ENCODE data around the gene SYNM. TPM values are rescaled to one million over a fixed set of nuclear protein-coding genes. Genes with fewer than 3 reads are reported as not detected.

The SYNM gene
- total RNA-seq, 2 experiments from 2014 or later: 0.11 TPM

GRCh38 chr15:99087405-99087943 lies 17.4 kb upstream of the SYNM start:
- Histone ChIP-seq H3K4me3 (ENCODE audit: low read length) (no peak overlapping the region), H3K27me3 (ENCODE audit: control insufficient read depth in 1 of 2, insufficient read depth in 2 of 2, low read length in 2 of 2) (no peaks in the 10 kb centered on the region), H3K36me3 (ENCODE audit: insufficient read depth, low read length) (no peaks in the 10 kb centered on the region), H3K27ac (ENCODE audit: low read depth in 1 of 2, low read length in 2 of 2) (no peak overlapping the region), H3K4me1 (ENCODE audit: insufficient read depth, low read length) (no peaks in the 10 kb centered on the region), H3K9me3 (ENCODE audit: control insufficient read depth in 1 of 2, insufficient read depth in 1 of 2, low read length in 2 of 2) (peaks cover 0 to 5% of the 10 kb centered on the region in 2 experiments)
- no peaks in the 10 kb centered on the region for H3K9me3 Mint-ChIP-seq
- ChIA-PET CTCF (no interaction called here), POLR2A (no interaction called here)
- no peaks in the 10 kb centered on the region for H3K4me1 Mint-ChIP-seq (ENCODE audit: low read depth)
- ATAC-seq (ENCODE audit: poor library complexity) (no peak), DNase-seq (no peak)
- H3K27me3 Mint-ChIP-seq: no peaks in the 10 kb centered on the region
- no peak for TF ChIP-seq CTCF (IDR thresholded peaks at IDR 0.05)
- intact Hi-C loops (cut with DNase I, micrococcal nuclease): no loop called here
- no peaks in the 10 kb centered on the region for H3K36me3 Mint-ChIP-seq (ENCODE audit: low read depth)
- H3K4me3 Mint-ChIP-seq: no peak overlapping the region
- no peak overlapping the region for H3K27ac Mint-ChIP-seq

- ATAC-seq (ENCODE audit: poor library complexity): no peak
Measured at GRCh38 chr15:99090011-99090699, 14.7 kb upstream of the SYNM start.

GRCh38 chr15:99090938-99091337 lies 13.9 kb upstream of the SYNM start:
- no peak overlapping the region for H3K27ac ChIP-seq (ENCODE audit: low read depth in 1 of 2, low read length in 2 of 2)
- H3K27me3 ChIP-seq (ENCODE audit: control insufficient read depth in 1 of 2, insufficient read depth in 2 of 2, low read length in 2 of 2): no peaks in the 10 kb centered on the region
- no peaks in the 10 kb centered on the region for H3K36me3 Mint-ChIP-seq (ENCODE audit: low read depth)
- no peaks in the 10 kb centered on the region for H3K4me1 ChIP-seq (ENCODE audit: insufficient read depth, low read length)
- DNase-seq: no peak
- no peaks in the 10 kb centered on the region for H3K9me3 ChIP-seq (ENCODE audit: control insufficient read depth in 1 of 2, insufficient read depth in 1 of 2, low read length in 2 of 2)
- no peaks in the 10 kb centered on the region for H3K9me3 Mint-ChIP-seq
- H3K27ac Mint-ChIP-seq: no peak overlapping the region
- no peak overlapping the region for H3K4me3 ChIP-seq (ENCODE audit: low read length)
- H3K27me3 Mint-ChIP-seq: peaks cover 4% of the 10 kb centered on the region
- POLR2A ChIA-PET: no interaction called here
- H3K4me3 Mint-ChIP-seq: no peak overlapping the region
- CTCF ChIA-PET: interaction anchor here (0.7 kb wide), 1 partner anchor 83 kb away, joined by 3 read pairs; no protein-coding TSS in a partner anchor
- intact Hi-C loops (cut with DNase I, micrococcal nuclease): no loop called here
- no peaks in the 10 kb centered on the region for H3K4me1 Mint-ChIP-seq (ENCODE audit: low read depth)
- H3K36me3 ChIP-seq (ENCODE audit: insufficient read depth, low read length): no peaks in the 10 kb centered on the region
- no peak for ATAC-seq (ENCODE audit: poor library complexity)
- TF ChIP-seq CTCF (IDR thresholded peaks at IDR 0.05): no peak

More at GRCh38 chr15:99090011-99090699, 14.7 kb upstream of the SYNM start:
- no peak for TF ChIP-seq CTCF (IDR thresholded peaks at IDR 0.05)
- intact Hi-C loops (cut with DNase I, micrococcal nuclease): no loop called here
- Histone ChIP-seq H3K9me3 (ENCODE audit: control insufficient read depth in 1 of 2, insufficient read depth in 1 of 2, low read length in 2 of 2) (no peaks in the 10 kb centered on the region), H3K4me1 (ENCODE audit: insufficient read depth, low read length) (no peaks in the 10 kb centered on the region), H3K4me3 (ENCODE audit: low read length) (no peak overlapping the region), H3K27me3 (ENCODE audit: control insufficient read depth in 1 of 2, insufficient read depth in 2 of 2, low read length in 2 of 2) (no peaks in the 10 kb centered on the region), H3K36me3 (ENCODE audit: insufficient read depth, low read length) (no peaks in the 10 kb centered on the region), H3K27ac (ENCODE audit: low read depth in 1 of 2, low read length in 2 of 2) (no peak overlapping the region)
- no peak overlapping the region for H3K27ac Mint-ChIP-seq
- DNase-seq: peak in 1 of 14 experiments; percentile 11
- H3K4me1 Mint-ChIP-seq (ENCODE audit: low read depth): no peaks in the 10 kb centered on the region
- no peaks in the 10 kb centered on the region for H3K36me3 Mint-ChIP-seq (ENCODE audit: low read depth)
- ChIA-PET POLR2A (no interaction called here), CTCF (no interaction called here)
- no peaks in the 10 kb centered on the region for H3K9me3 Mint-ChIP-seq
- no peaks in the 10 kb centered on the region for H3K27me3 Mint-ChIP-seq
- no peak overlapping the region for H3K4me3 Mint-ChIP-seq
